Right cardiac atrium (tissue), 5 donors: ENCODE data around the gene SLC35F2. TPM values are rescaled to one million over a fixed set of nuclear protein-coding genes. Genes with fewer than 3 reads are reported as not detected.
"Not testable (repeated sequence)": the region's sequence is repeated elsewhere in the genome, so short reads cannot be mapped to it uniquely, and the experiment has no call there.

ENCODE experiments used
- ATAC-seq, 2 donors: fragments of 200-7000 bp; cut with Tn5 transposase; one replicate each; pipeline versions ENCODE4 v1.8.0 to v1.9.1; 2020; ENCODE audit warnings: moderate library complexity in 2 of 2, mild to moderate bottlenecking in 1 of 2
- DNase-seq, 3 donors: peaks; one replicate each; pipeline ENCODE4 v3.0.0-alpha.2; 2020
- H3K27ac ChIP-seq: one replicate; pipeline ENCODE4 v1.5.1; 2013; ENCODE audit warnings: mild to moderate bottlenecking, low read length, control low read depth, moderate library complexity
- H3K27me3 ChIP-seq: one replicate; pipeline ENCODE4 v1.6.1; 2013; ENCODE audit not compliant: control insufficient read depth, insufficient read depth
- H3K4me1 ChIP-seq: one replicate; pipeline ENCODE4 v1.6.1; 2013; ENCODE audit warnings: low read length; ENCODE audit not compliant: control insufficient read depth, insufficient read depth
- H3K4me3 ChIP-seq: one replicate; pipeline ENCODE4 v1.5.1; 2013; ENCODE audit warnings: low read length, control low read depth
- H3K9me3 ChIP-seq: one replicate; pipeline ENCODE4 v1.6.1; 2013; ENCODE audit warnings: low read length; ENCODE audit not compliant: control insufficient read depth
- WGBS: extraction: QIAGEN DNeasy Blood & Tissue Kit; methylation state at CpG from one replicate; pipeline ENCODE4 v1.1.7; 2013; 5-methylcytosine and 5-hydroxymethylcytosine counted together
- intact Hi-C, 4 donors: fragments of 100-400 bp; cut with DNase I; formaldehyde crosslinking; loops; one replicate each; pipeline versions ENCODE4 v1.11.0 to v1.14.0; 2022 to 2023
- long read RNA-seq, 4 donors: library from polyadenylated mRNA; unstranded; transcript quantifications; one replicate each; pipeline ENCODE4 v2.0.0, GENCODE V29; 2020 to 2021
- polyA plus RNA-seq: library from polyadenylated mRNA; stranded (reverse); fragments of 200-250 nt; gene quantifications from one replicate; pipeline ENCODE4 v1.2.3, GENCODE V29; 2013
- total RNA-seq, 4 donors: library from RNA; stranded (reverse); fragmentation: NEBNext Ultra II Directional; extraction: Animal tissue kit (Norgen Biotek cat#: 25700); gene quantifications; one replicate each; pipeline ENCODE4 v1.2.1, GENCODE V29; 2021
- donor health status: healthy with polysubstance abuse.
- donor health status: DM: no; HTN: yes; CAD: no.
- donor health status: DM: no; HTN: no; CAD: no.
- donor health status: DM: no; HTN: yes; CAD: no; lungs with severe emphysema.
- donor health status: DM: yes; HTN: yes; CAD: no.

Gene SLC35F2
- total RNA-seq (1 to 10 TPM; 2.2 to 3.5 (median 2.6) TPM), polyA plus RNA-seq (1.4 TPM)
- long read RNA-seq, donor 1, transcript SLC35F2-204 (8 exons, 3,170 nt), result major isoform, 6 of 10 reads
- long read RNA-seq, donor 1, partial matches to known transcripts, result 2 of 10 reads
- long read RNA-seq, donor 1, other reads (novel, unspliced or antisense), result 2 of 10 reads
- long read RNA-seq, donor 2, partial matches to known transcripts, result 0 of 2 reads
- long read RNA-seq, donor 2, other reads (novel, unspliced or antisense), result 2 of 2 reads
- long read RNA-seq, donor 3, transcript SLC35F2-204 (8 exons, 3,170 nt), result major isoform, 12 of 15 reads
- long read RNA-seq, donor 3, partial matches to known transcripts, result 2 of 15 reads
- long read RNA-seq, donor 3, other reads (novel, unspliced or antisense), result 1 of 15 reads
- long read RNA-seq, donor 4, partial matches to known transcripts, result 0 of 3 reads
- long read RNA-seq, donor 4, other reads (novel, unspliced or antisense), result 0 of 3 reads

GRCh38 chr11:107858217-107859070, at the start of gene SLC35F2:
SLC35F2 (minus strand) TSS chr11:107858787; CDS start chr11:107858767, 20 bp downstream.
- intact Hi-C loops, result no loop called here

GRCh38 chr11:107908211-107908610, 49.6 kb upstream of the SLC35F2 start:
- Histone ChIP-seq H3K27me3 (no peaks in the 10 kb centered on the region), H3K27ac (no peak overlapping the region), H3K9me3 (no peaks in the 10 kb centered on the region), H3K4me3 (no peak overlapping the region), H3K4me1 (no peaks in the 10 kb centered on the region)
- ATAC-seq, result no peak
- 73% methylated on average over 23 of the region's 23 CpGs for WGBS
- intact Hi-C loops, result no loop called here
- no peak for DNase-seq

More at GRCh38 chr11:107858217-107859070, at the start of gene SLC35F2:
- under 1% methylated on average over 73 of the region's 73 CpGs for WGBS
- Histone ChIP-seq H3K4me1 (no peaks in the 10 kb centered on the region), H3K4me3 (peak within 1 kb of the TSS; percentile 56), H3K27ac (no peak within 1 kb of the TSS), H3K27me3 (no peaks in the 10 kb centered on the region), H3K9me3 (no peaks in the 10 kb centered on the region)
- ATAC-seq (peak; percentile 92 to 95), DNase-seq (peak; percentile 64 to 84 (median 80))

- 31% methylated on average over 1 of the region's 1 CpG for WGBS
- DNase-seq (no peak), ATAC-seq (peak; percentile 45 to 48)
- Histone ChIP-seq H3K27me3 (no peaks in the 10 kb centered on the region), H3K9me3 (no peaks in the 10 kb centered on the region), H3K27ac (no peak overlapping the region), H3K4me1 (no peaks in the 10 kb centered on the region), H3K4me3 (no peak overlapping the region)
- intact Hi-C loops, result no loop called here
Measured at GRCh38 chr11:107898270-107898669, 39.7 kb upstream of the SLC35F2 start.

- Histone ChIP-seq H3K27ac (no peak overlapping the region), H3K4me3 (no peak overlapping the region), H3K27me3 (no peaks in the 10 kb centered on the region), H3K9me3 (no peaks in the 10 kb centered on the region), H3K4me1 (no peaks in the 10 kb centered on the region)
- no peak for ATAC-seq
- no peak for DNase-seq
- WGBS, result 97% methylated on average over 3 of the region's 3 CpGs
- intact Hi-C loops, result no loop called here
Measured at GRCh38 chr11:107882095-107882820, 23.7 kb upstream of the SLC35F2 start.

- H3K9me3 ChIP-seq, DNase-seq, ATAC-seq, H3K27me3 ChIP-seq, intact Hi-C loops, H3K27ac ChIP-seq, H3K4me1 ChIP-seq, H3K4me3 ChIP-seq: not testable (repeated sequence)
- 94% methylated on average over 9 of the region's 9 CpGs for WGBS
Measured at GRCh38 chr11:107881471-107881870, 22.9 kb upstream of the SLC35F2 start.

GRCh38 chr11:107876141-107876540, 17.6 kb upstream of the SLC35F2 start:
- no peaks in the 10 kb centered on the region for H3K27me3 ChIP-seq
- intact Hi-C loops, result no loop called here
- WGBS, result 90% methylated on average over 2 of the region's 2 CpGs
- DNase-seq (no peak), ATAC-seq (no peak)
- H3K4me1 ChIP-seq, result no peaks in the 10 kb centered on the region
- no peak overlapping the region for H3K27ac ChIP-seq
- no peaks in the 10 kb centered on the region for H3K9me3 ChIP-seq
- no peak overlapping the region for H3K4me3 ChIP-seq

- H3K27me3 ChIP-seq, result no peaks in the 10 kb centered on the region
- H3K4me3 ChIP-seq, result no peak overlapping the region
- no peaks in the 10 kb centered on the region for H3K4me1 ChIP-seq
- DNase-seq, result no peak
- ATAC-seq, result no peak
- WGBS, result 53% methylated on average over 4 of the region's 4 CpGs
- no peak overlapping the region for H3K27ac ChIP-seq
- H3K9me3 ChIP-seq, result no peaks in the 10 kb centered on the region
- intact Hi-C loops, result no loop called here
Measured at GRCh38 chr11:107864591-107864990, 6.0 kb upstream of the SLC35F2 start.

GRCh38 chr11:107860688-107861087, 2.1 kb upstream of the SLC35F2 start:
- WGBS, result 82% methylated on average over 2 of the region's 2 CpGs

GRCh38 chr11:107860240-107860620, 1.6 kb upstream of the SLC35F2 start:
- ATAC-seq, intact Hi-C loops, DNase-seq, H3K4me3 ChIP-seq, H3K4me1 ChIP-seq, H3K9me3 ChIP-seq, H3K27me3 ChIP-seq, H3K27ac ChIP-seq: not testable (repeated sequence)
- WGBS, result 87% methylated on average over 15 of the region's 15 CpGs

More at GRCh38 chr11:107860688-107861087, 2.1 kb upstream of the SLC35F2 start:
- DNase-seq (no peak), ATAC-seq (no peak)
- Histone ChIP-seq H3K27me3 (no peaks in the 10 kb centered on the region), H3K9me3 (no peaks in the 10 kb centered on the region), H3K4me1 (no peaks in the 10 kb centered on the region), H3K27ac (no peak overlapping the region), H3K4me3 (no peak overlapping the region)
- intact Hi-C loops, result no loop called here

- Histone ChIP-seq H3K9me3 (no peaks in the 10 kb centered on the region), H3K27me3 (no peaks in the 10 kb centered on the region), H3K27ac (no peak overlapping the region), H3K4me1 (no peaks in the 10 kb centered on the region), H3K4me3 (peak overlapping the region; percentile 56)
- ATAC-seq, result peak; percentile 42 to 54
- 4% methylated on average over 31 of the region's 31 CpGs for WGBS
- intact Hi-C loops, result no loop called here
- peak; percentile 42 to 74 (median 69) for DNase-seq
Measured at GRCh38 chr11:107859459-107860239, 1.1 kb upstream of the SLC35F2 start.
